OCI-LY7 (cell line): ENCODE measurements around the gene TENT5A. TPM values are rescaled to one million over a fixed set of nuclear protein-coding genes. Genes with fewer than 3 reads are reported as not detected.

ENCODE experiments used
- BruUV-seq: library from RNA; stranded (reverse); fragments of 400-500 nt; replicated peaks from 2 replicates; lab custom pipeline; 2021; lab: Mats Ljungman, UMichigan
- CTCF ChIA-PET: fragments of 300-600 bp; sonication (Branson Sonifier 250); formaldehyde crosslinking; loops from one replicate; lab custom pipeline; 2022; ENCODE audit warnings: antibody characterized with exemption; ENCODE audit not compliant: unreplicated experiment; lab: Charles Lee
- POLR2A ChIA-PET: fragments of 300-600 bp; sonication (Branson Sonifier 250); formaldehyde crosslinking; loops from one replicate; lab custom pipeline; 2022; ENCODE audit warnings: antibody characterized with exemption; lab: Charles Lee
- DNase-seq: peaks from one replicate; pipeline ENCODE4 v3.0.0-alpha.2; 2015; ENCODE audit warnings: low spot score
- H2AFZ ChIP-seq: fragments of 200-600 bp; sonication (generic), shearing (Covaris generic); 2 replicates; pipeline ENCODE4 v1.6.1; 2014; ENCODE audit warnings: mild to moderate bottlenecking, antibody characterized with exemption, low read length, moderate library complexity
- H3K27ac ChIP-seq: fragments of 200-600 bp; sonication (generic); 2 replicates; pipeline ENCODE4 v1.5.1; 2014; ENCODE audit warnings: mixed run types, low read depth, mild to moderate bottlenecking, moderate library complexity, low read length, inconsistent platforms; ENCODE audit not compliant: poor library complexity, severe bottlenecking
- H3K36me3 ChIP-seq: fragments of 200-600 bp; sonication (generic); 2 replicates; pipeline ENCODE4 v1.6.1; 2014; ENCODE audit warnings: mild to moderate bottlenecking, antibody characterized with exemption, low read length, moderate library complexity, mixed read lengths; ENCODE audit not compliant: insufficient read depth
- H3K4me1 ChIP-seq: fragments of 200-600 bp; sonication (generic); 2 replicates; pipeline ENCODE4 v1.5.1; 2014; ENCODE audit warnings: mild to moderate bottlenecking, low read length; ENCODE audit not compliant: insufficient read depth, poor library complexity, severe bottlenecking
- H3K4me2 ChIP-seq: fragments of 200-600 bp; sonication (generic); 2 replicates; pipeline ENCODE4 v1.6.1; 2014; ENCODE audit warnings: mild to moderate bottlenecking, low read length
- H3K4me3 ChIP-seq: fragments of 200-600 bp; sonication (generic); 2 replicates; pipeline ENCODE4 v1.5.1; 2014; ENCODE audit warnings: mild to moderate bottlenecking, low read depth, low read length; ENCODE audit not compliant: poor library complexity, severe bottlenecking
- H3K79me2 ChIP-seq: fragments of 200-600 bp; sonication (generic); 2 replicates; pipeline ENCODE4 v1.6.1; 2016; ENCODE audit warnings: low read depth, mild to moderate bottlenecking, low read length, moderate library complexity, mixed read lengths; ENCODE audit not compliant: insufficient read depth
- H3K9me2 ChIP-seq: fragments of 200-600 bp; sonication (generic); 2 replicates; pipeline ENCODE4 v1.6.1; 2016; ENCODE audit warnings: mild to moderate bottlenecking, low read length, mixed read lengths; ENCODE audit not compliant: insufficient read depth
- H3K9me3 ChIP-seq: fragments of 200-600 bp; sonication (generic); 2 replicates; pipeline ENCODE4 v1.6.1; 2014; ENCODE audit warnings: mild to moderate bottlenecking, mixed run types, low read length, mixed read lengths
- H4K20me1 ChIP-seq: fragments of 200-600 bp; sonication (generic); 2 replicates; pipeline ENCODE4 v1.6.1; 2014; ENCODE audit warnings: mild to moderate bottlenecking, antibody characterized with exemption, low read length, moderate library complexity, mixed read lengths; ENCODE audit not compliant: insufficient read depth
- EZH2phosphoT487 ChIP-seq: fragments of 200-600 bp; sonication (generic); IDR thresholded peaks from 2 replicates; pipeline ENCODE4 v1.6.1; 2018; ENCODE audit warnings: low read depth, borderline replicate concordance, mild to moderate bottlenecking, mixed run types, antibody characterized with exemption, low read length, moderate library complexity, mixed read lengths
- intact Hi-C: fragments of 100-400 bp; cut with micrococcal nuclease; formaldehyde crosslinking; loops from one replicate; pipeline ENCODE4 v1.10.0; 2022; ENCODE audit not compliant: unreplicated experiment
- total RNA-seq, 2 experiments: library from RNA; depleted of rRNA in 1 of 2; stranded (reverse); fragments of >200 nt in 1 of 2; shearing (Covaris generic) in 1 of 2; gene quantifications; 2 replicates each; pipeline ENCODE4 v1.2.3, GENCODE V29; 2014 to 2022
- TF ChIP-seq, protein P1 (sequence below): fragments of 200-600 bp; sonication (generic); conservative IDR thresholded peaks from 2 replicates; pipeline ENCODE4 v1.5.1; 2014; ENCODE audit warnings: mild to moderate bottlenecking, antibody characterized with exemption, low read length, moderate library complexity, mixed read lengths

The TENT5A gene
- total RNA-seq, 2 experiments from 2014 or later: not detected

DNA sequence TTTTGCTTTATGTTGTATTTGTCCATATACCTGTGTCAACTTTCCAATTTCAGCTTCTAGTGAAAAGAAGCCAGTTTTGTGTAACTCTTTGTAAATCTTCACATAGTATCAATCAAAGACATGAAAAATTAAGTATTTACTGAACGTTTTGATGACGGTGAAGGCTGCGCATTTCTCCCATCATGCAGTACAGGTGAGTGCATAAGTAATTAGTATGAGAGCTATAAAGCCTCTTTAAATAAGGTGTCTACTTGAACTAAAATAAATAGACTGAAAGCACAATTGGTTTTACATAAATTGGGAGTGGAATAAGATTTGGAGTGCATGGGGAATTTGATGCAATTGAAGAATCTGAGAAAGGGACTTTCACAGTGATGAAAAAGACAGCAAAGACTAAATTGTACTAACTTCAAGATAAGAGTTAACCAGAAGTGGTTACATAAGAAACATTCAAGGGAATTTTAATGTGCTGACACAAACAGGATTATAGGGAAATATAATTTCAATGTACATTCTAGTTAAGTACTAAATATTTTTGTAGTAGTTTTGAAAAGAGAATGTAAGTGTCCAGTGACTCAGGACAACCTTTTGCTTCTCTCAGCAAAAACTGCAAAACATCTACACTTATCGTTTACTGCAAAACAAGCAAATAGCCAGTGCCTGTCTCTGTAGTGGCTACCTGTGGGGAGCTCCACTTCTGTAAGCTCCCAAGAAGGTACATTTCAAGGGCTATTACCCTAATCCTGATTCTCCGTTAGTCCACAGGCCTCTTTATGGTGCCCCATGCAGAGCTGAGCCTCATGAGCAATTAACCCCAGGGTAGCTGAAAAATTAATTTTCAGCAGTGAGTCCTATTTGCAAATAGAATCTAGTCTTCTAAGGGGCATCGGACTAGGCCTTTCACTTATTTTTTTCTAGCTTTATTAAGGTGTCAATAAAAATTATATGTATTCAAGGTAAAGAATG is 13.0 kb downstream of the TENT5A start:
- CTCF ChIA-PET: no interaction called here
- no TSS peak for BruUV-seq
- intact Hi-C loops: no loop called here

GRCh38 chr6:81736428-81736827 is 16.1 kb downstream of the TENT5A start:
- Histone ChIP-seq H3K79me2 (no peaks in the 10 kb centered on the region), H3K4me1 (no peaks in the 10 kb centered on the region), H4K20me1 (no peaks in the 10 kb centered on the region), H3K9me3 (no peaks in the 10 kb centered on the region), H3K4me2 (no peak overlapping the region), H3K9me2 (no peaks in the 10 kb centered on the region), H2AFZ (no peak overlapping the region), H3K36me3 (no peaks in the 10 kb centered on the region), H3K27ac (no peak overlapping the region), H3K4me3 (no peak overlapping the region)
- BruUV-seq: no TSS peak
- intact Hi-C loops: no loop called here
- TF ChIP-seq EZH2phosphoT487: no peak
- TF ChIP-seq, protein P1, sequence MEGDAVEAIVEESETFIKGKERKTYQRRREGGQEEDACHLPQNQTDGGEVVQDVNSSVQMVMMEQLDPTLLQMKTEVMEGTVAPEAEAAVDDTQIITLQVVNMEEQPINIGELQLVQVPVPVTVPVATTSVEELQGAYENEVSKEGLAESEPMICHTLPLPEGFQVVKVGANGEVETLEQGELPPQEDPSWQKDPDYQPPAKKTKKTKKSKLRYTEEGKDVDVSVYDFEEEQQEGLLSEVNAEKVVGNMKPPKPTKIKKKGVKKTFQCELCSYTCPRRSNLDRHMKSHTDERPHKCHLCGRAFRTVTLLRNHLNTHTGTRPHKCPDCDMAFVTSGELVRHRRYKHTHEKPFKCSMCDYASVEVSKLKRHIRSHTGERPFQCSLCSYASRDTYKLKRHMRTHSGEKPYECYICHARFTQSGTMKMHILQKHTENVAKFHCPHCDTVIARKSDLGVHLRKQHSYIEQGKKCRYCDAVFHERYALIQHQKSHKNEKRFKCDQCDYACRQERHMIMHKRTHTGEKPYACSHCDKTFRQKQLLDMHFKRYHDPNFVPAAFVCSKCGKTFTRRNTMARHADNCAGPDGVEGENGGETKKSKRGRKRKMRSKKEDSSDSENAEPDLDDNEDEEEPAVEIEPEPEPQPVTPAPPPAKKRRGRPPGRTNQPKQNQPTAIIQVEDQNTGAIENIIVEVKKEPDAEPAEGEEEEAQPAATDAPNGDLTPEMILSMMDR: no peak
- DNase-seq: no peak
- POLR2A ChIA-PET: no interaction called here
- CTCF ChIA-PET: no interaction called here

More for the DNA sequence above, 13.0 kb downstream of the TENT5A start:
- Histone ChIP-seq H2AFZ (no peak overlapping the region), H3K4me3 (no peak overlapping the region), H3K9me3 (no peaks in the 10 kb centered on the region), H3K79me2 (no peaks in the 10 kb centered on the region), H3K36me3 (no peaks in the 10 kb centered on the region), H3K9me2 (no peaks in the 10 kb centered on the region), H3K27ac (no peak overlapping the region), H4K20me1 (no peaks in the 10 kb centered on the region), H3K4me2 (no peak overlapping the region), H3K4me1 (no peaks in the 10 kb centered on the region)
- POLR2A ChIA-PET: interaction anchor here (0.6 kb wide), 1 partner anchor 181 kb away, joined by 3 read pairs; no protein-coding TSS in a partner anchor
- DNase-seq: no peak
- TF ChIP-seq EZH2phosphoT487: no peak
- TF ChIP-seq, protein P1: no peak
